ENCODE measurements around the gene C2orf68. TPM values are rescaled to one million over a fixed set of nuclear protein-coding genes. Genes with fewer than 3 reads are reported as not detected.

The C2orf68 gene
- total and polyA plus RNA-seq, 4 donors = 15.5 to 35.2 (median 21.4) TPM

Other genes starting within 250 kb of the C2orf68 start
- gene CAPG, start 201.7 kb downstream of the C2orf68 start, total RNA-seq = 10 to 100 TPM; 67.1 to 78.5 TPM
- gene CAPG, start 201.7 kb downstream of the C2orf68 start, polyA plus RNA-seq = 100 to 1,000 TPM in 1 of 2 donors, 10 to 100 TPM in 1; 24.9 to 103 TPM
- not detected for gene SH2D6, start 193.4 kb downstream of the C2orf68 start, total RNA-seq
- 1 to 10 TPM in 1 of 2 donors, not detected in 1; 1.5 TPM for gene SH2D6, start 193.4 kb downstream of the C2orf68 start, polyA plus RNA-seq
- 100 to 1,000 TPM; 193 to 397 TPM for gene MAT2A, start 72.9 kb downstream of the C2orf68 start, total RNA-seq
- gene MAT2A, start 72.9 kb downstream of the C2orf68 start, polyA plus RNA-seq = 100 to 1,000 TPM in 1 of 2 donors, 10 to 100 TPM in 1; 48.8 to 167 TPM
- gene GGCX, start 50.6 kb downstream of the C2orf68 start, total RNA-seq = 10 to 100 TPM; 30.3 to 48.3 TPM
- gene GGCX, start 50.6 kb downstream of the C2orf68 start, polyA plus RNA-seq = 10 to 100 TPM; 15.5 to 18.6 TPM
- 10 to 100 TPM; 40.5 to 43.5 TPM for gene VAMP8, start 34.5 kb downstream of the C2orf68 start, total RNA-seq
- 100 to 1,000 TPM in 1 of 2 donors, 10 to 100 TPM in 1; 23.9 to 256 TPM for gene VAMP8, start 34.5 kb downstream of the C2orf68 start, polyA plus RNA-seq
- gene VAMP5, start 27.6 kb downstream of the C2orf68 start, total RNA-seq = 10 to 100 TPM; 60.3 to 83.8 TPM
- gene VAMP5, start 27.6 kb downstream of the C2orf68 start, polyA plus RNA-seq = 100 to 1,000 TPM; 180 to 186 TPM
- gene RNF181, start 16.3 kb downstream of the C2orf68 start, total RNA-seq = 10 to 100 TPM; 76.0 to 98.5 TPM
- gene RNF181, start 16.3 kb downstream of the C2orf68 start, polyA plus RNA-seq = 100 to 1,000 TPM; 148 to 203 TPM
- 10 to 100 TPM; 13.9 to 19.2 TPM for gene TMEM150A, start 9.4 kb downstream of the C2orf68 start, total RNA-seq
- gene TMEM150A, start 9.4 kb downstream of the C2orf68 start, polyA plus RNA-seq = 10 to 100 TPM; 17.8 to 27.8 TPM
- gene USP39, start 4.1 kb upstream of the C2orf68 start, total RNA-seq = 10 to 100 TPM; 27.4 to 37.0 TPM
- 10 to 100 TPM; 33.6 to 37.0 TPM for gene USP39, start 4.1 kb upstream of the C2orf68 start, polyA plus RNA-seq
- 1 to 10 TPM in 1 of 2 donors, not detected in 1; 1.7 TPM for gene SFTPB, start 56.1 kb upstream of the C2orf68 start, total RNA-seq
- 1 to 10 TPM; 2.3 to 8.1 TPM for gene SFTPB, start 56.1 kb upstream of the C2orf68 start, polyA plus RNA-seq
- gene GNLY, start 82.3 kb upstream of the C2orf68 start, total RNA-seq = 1 to 10 TPM; 2.1 to 8.0 TPM
- under 1 TPM in 1 of 2 donors, not detected in 1; 0.43 TPM for gene GNLY, start 82.3 kb upstream of the C2orf68 start, polyA plus RNA-seq
- 10 to 100 TPM; 56.7 to 68.5 TPM for gene ATOH8, start 141.9 kb upstream of the C2orf68 start, total RNA-seq
- 10 to 100 TPM; 51.5 to 78.8 TPM for gene ATOH8, start 141.9 kb upstream of the C2orf68 start, polyA plus RNA-seq